Islet of Langerhans (tissue), 1 donor: ENCODE data around the gene TAL1.
A peak's percentile ranks its signal among the peaks of the same experiment; 100 is the strongest.
"Not testable (repeated sequence)": the region's sequence is repeated elsewhere in the genome, so short reads cannot be mapped to it uniquely, and the experiment has no call there.

Experiments
- FAIRE-seq: peaks from one replicate; lab custom pipeline; 2011; peaks lifted over from hg19 to GRCh38; lab: Jason Lieb, UNC

Gene TAL1

GRCh38 chr1:47232187-47232874, at the start of gene TAL1:
TSS of gene TAL1 (minus strand) at chr1:47232225. CDS start at chr1:47225888, 6,337 bp downstream.
- no peak for FAIRE-seq

DNA sequence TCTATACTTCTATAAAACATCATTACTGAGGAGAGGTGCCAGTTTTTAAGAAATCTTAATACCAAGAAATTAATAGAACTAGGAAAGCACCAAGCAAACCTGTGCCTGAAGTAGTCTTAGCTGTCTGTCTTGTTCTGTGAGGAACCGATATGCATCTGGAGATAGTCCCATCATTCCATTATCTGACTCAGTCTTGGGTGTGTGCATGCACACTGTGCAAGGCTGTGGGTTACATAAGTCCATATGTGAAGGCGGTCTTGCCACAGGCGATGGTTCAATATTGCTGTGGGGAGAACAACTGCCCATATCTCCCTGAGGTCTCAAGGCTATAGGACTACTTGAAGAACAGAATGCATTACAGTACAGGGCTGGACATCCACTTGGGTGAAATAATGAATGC, 48.1 kb upstream of the TAL1 start:
- FAIRE-seq = no peak

GRCh38 chr1:47276850-47277249, 44.8 kb upstream of the TAL1 start:
- no peak for FAIRE-seq

DNA sequence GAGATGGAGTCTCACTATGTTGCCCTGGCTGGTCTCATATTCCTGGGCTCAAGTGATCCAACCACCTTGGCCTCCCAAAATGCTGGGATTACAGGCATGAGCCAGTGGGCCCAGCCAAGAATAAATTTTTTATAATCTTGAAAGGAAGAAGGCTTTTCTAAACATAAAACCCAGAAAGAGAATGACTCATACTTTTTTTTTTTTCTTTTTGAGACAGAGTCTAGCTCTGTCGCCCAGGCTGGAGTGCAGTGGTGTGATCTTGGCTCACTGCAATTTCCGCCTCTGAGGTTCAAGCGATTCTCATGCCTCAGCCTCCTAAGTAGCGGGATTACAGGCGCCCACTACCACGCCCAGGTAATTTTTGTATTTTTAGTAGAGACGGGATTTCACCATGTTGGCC, 43.8 kb upstream of the TAL1 start:
- not testable (repeated sequence) for FAIRE-seq

DNA sequence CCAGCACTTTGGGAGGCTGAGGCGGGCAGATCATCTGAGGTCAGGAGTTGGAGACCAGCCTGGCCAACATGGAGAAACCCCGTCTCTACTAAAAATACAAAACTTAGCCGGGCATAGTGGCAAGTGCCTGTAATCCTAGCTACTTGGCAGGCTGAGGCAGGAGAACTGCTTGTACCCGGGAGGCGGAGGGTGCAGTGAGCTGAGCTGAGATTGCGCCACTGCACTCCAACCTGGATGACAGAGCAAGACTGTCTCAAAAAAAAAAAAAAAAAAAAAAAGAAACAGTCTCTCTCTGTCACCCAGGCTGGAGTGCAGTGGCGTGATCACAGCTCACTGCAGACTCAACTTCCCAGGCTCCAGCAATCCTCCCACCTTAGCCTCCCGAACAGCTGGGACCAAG, 33.5 kb upstream of the TAL1 start:
- not testable (repeated sequence) for FAIRE-seq

GRCh38 chr1:47262787-47263413, 30.9 kb upstream of the TAL1 start:
- FAIRE-seq = peak; percentile 41

DNA sequence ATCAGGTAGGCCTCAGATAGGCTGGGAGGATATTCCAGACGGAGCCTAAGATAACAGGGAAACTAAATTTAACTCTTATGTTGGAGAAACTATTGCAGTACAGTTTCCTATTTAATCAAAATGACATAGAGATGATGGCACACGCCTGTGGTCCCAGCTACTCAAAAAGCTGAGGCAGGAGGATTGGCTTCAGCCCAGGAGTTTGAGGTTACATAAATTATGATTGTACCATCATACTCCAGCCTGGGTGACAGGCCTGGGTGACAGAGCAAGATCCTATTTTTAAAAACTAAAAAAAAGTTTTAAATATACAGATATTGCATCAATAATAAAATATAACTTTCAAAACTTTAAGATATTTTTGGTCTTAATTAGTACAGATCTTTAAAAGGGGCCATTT, 25.2 kb upstream of the TAL1 start:
- no peak for FAIRE-seq

- no peak for FAIRE-seq
Measured at GRCh38 chr1:47252795-47253194, 20.8 kb upstream of the TAL1 start.

DNA sequence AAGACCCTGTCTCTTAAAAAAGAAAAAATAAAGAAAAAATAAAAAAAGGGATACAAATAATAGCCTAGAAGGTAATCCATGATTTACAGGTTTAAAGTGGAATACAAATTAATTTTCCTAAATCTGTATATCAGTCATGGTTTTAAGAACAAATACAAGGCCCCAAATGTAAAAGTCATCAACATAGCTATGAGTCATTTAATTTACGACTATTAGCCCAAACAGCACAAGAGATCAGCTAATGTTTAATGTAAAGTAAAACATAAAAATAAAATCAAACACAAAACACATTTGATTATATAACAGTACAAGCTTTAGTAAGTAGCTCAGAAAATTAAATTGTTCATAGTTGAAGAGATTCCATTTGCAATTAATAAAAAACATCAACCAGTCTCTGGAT, 20.3 kb upstream of the TAL1 start:
- no peak for FAIRE-seq

- FAIRE-seq = no peak
Measured at GRCh38 chr1:47249755-47250154, 17.7 kb upstream of the TAL1 start.

DNA sequence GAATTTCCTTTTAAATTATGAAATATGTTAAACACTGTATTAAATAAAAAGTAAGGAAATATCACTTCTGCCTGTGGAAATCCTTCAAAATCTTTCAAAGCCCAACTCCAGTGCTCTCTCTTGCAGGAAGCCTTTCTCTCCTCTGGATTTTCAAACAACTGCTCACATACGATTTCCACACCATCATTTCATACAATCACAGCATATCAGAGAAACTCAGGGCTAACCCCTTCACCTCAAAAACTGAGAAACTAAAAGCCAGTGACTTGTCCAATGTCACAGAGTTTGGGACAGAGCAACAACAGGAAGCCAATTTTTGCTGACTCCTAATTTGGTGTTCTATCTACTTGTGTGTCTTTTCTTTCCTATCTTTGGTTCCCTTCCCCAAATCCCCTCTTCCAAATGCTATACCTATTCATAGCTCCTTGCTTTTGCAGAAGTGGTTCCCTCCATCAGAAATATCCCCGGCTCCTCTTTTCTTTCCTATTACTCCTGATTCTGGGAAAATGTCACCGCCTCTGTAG, 12.4 kb upstream of the TAL1 start:
- no peak for FAIRE-seq

- no peak for FAIRE-seq
Measured at GRCh38 chr1:47243910-47244309, 11.9 kb upstream of the TAL1 start.

GRCh38 chr1:47241114-47242113, 9.4 kb upstream of the TAL1 start:
- no peak for FAIRE-seq

DNA sequence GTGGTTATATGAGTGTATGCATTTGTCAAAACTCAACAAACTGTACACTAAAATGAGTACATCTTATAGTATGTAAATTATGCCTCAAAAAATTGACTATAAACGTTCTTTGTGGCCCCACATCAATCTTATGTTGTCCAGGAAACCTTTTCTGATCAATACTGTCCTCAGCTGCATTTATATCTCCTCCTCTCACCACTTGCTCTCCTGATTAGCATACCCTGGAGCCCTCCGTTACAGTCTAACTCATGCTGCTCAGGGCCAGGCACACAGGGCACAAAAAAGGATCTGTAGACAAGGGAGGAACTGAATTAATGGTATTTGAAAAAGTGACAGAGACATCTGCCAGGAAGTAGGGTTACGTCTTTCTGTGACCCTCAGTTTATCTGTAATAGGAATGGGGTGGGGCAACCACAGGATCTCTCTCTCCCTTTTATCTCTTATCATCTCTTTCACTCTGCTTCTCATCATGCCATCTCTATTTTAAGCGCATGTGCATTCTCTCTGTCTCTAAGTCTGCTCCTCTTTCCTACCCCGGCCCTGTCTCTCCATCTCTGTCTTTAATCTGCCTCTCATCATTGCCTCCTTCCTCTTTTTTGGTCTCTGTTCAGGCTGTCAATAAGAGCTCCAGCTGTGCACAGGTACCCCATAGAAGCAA, 7.0 kb upstream of the TAL1 start:
- no peak for FAIRE-seq

- no peak for FAIRE-seq
Measured at GRCh38 chr1:47235806-47236205, 3.8 kb upstream of the TAL1 start.

- no peak for FAIRE-seq
Measured at GRCh38 chr1:47235241-47235681, 3.2 kb upstream of the TAL1 start.

GRCh38 chr1:47233186-47233585, 1.2 kb upstream of the TAL1 start:
- FAIRE-seq = no peak

GRCh38 chr1:47231301-47232186, 481 bp downstream of the TAL1 start:
- FAIRE-seq = no peak

DNA sequence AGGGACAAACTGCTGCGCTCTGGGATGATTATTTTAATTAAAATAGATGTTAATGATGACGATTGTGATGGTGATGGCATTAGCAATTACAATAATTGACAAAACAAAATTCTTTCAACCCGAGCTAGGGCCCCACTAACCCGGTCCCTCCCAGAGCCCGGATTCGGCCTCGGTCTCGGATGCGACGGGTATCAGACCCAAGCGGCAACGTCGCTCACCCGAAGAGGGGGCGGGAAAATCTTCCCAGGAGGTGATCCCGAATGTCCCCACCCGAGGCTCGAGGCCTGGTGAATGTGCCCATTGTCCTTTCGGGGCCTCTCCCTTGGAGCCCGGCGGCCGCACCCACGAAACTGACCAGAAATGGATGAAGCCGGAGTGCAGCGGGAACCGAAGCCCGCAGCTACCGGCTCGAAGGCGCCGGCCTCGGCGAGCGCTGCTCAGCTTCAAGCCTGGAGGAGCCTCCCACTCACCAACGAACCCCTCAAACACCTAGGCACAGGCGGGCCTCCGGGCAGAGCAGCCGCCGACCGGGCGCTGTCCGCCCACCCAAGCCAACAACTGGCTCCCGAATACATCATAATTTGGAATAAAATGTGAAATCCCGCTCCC, 1.2 kb downstream of the TAL1 start:
- FAIRE-seq = no peak

GRCh38 chr1:47229886-47230691, 1.9 kb downstream of the TAL1 start:
- FAIRE-seq = no peak
